GM18870 (cell line): ENCODE measurements around the gene ASIC2.

Experiments
- ATAC-seq: cut with Tn5 transposase; IDR thresholded peaks from one replicate; pipeline ENCODE4 v1.9.1; 2021; ENCODE audit warnings: moderate library complexity; ENCODE audit not compliant: unreplicated experiment

Gene ASIC2

GRCh38 chr17:33166472-33166871 lies 126.6 kb downstream of the ASIC2 start:
- no peak for ATAC-seq

GRCh38 chr17:33164169-33164881 lies 128.8 kb downstream of the ASIC2 start:
- no peak for ATAC-seq

- no peak for ATAC-seq
Observed at GRCh38 chr17:33163533-33164168, 129.4 kb downstream of the ASIC2 start.

GRCh38 chr17:33154869-33155455 lies 138.1 kb downstream of the ASIC2 start:
- ATAC-seq = no peak

- no peak for ATAC-seq
Observed at GRCh38 chr17:33152783-33153182, 140.3 kb downstream of the ASIC2 start.

- no peak for ATAC-seq
Observed at GRCh38 chr17:33151565-33151964, 141.5 kb downstream of the ASIC2 start.

- ATAC-seq = no peak
Observed at GRCh38 chr17:33145941-33146340, 147.2 kb downstream of the ASIC2 start.

- ATAC-seq = no peak
Observed at GRCh38 chr17:33144837-33145236, 148.3 kb downstream of the ASIC2 start.

GRCh38 chr17:33142705-33143299 lies 150.3 kb downstream of the ASIC2 start:
- no peak for ATAC-seq

- no peak for ATAC-seq
Observed at GRCh38 chr17:33140413-33141099, 152.5 kb downstream of the ASIC2 start.

- no peak for ATAC-seq
Observed at GRCh38 chr17:33138627-33139026, 154.5 kb downstream of the ASIC2 start.

- ATAC-seq = no peak
Observed at GRCh38 chr17:33137426-33137825, 155.7 kb downstream of the ASIC2 start.

- ATAC-seq = no peak
Observed at GRCh38 chr17:33135691-33136090, 157.4 kb downstream of the ASIC2 start.

GRCh38 chr17:33131620-33132019 lies 161.5 kb downstream of the ASIC2 start:
- ATAC-seq = no peak

GRCh38 chr17:33127706-33128105 lies 165.4 kb downstream of the ASIC2 start:
- ATAC-seq = no peak

- ATAC-seq = no peak
Observed at GRCh38 chr17:33126086-33126485, 167.0 kb downstream of the ASIC2 start.

- no peak for ATAC-seq
Observed at GRCh38 chr17:33125552-33125950, 167.5 kb downstream of the ASIC2 start.

GRCh38 chr17:33124871-33125551 lies 168.1 kb downstream of the ASIC2 start:
- ATAC-seq = no peak

GRCh38 chr17:33124185-33124584 lies 168.9 kb downstream of the ASIC2 start:
- ATAC-seq = no peak

GRCh38 chr17:33121756-33122155 lies 171.3 kb downstream of the ASIC2 start:
- ATAC-seq = no peak

- no peak for ATAC-seq
Observed at GRCh38 chr17:33121272-33121671, 171.8 kb downstream of the ASIC2 start.
